GM12872 (cell line): Measurements from ENCODE around the gene ZNF2.

Experiments used
- CTCF ChIP-seq: IDR thresholded peaks from 3 replicates; pipeline ENCODE4 v1.5.1; 2011; ENCODE audit warnings: low read depth, mild to moderate bottlenecking, low read length, moderate library complexity; ENCODE audit not compliant: insufficient read depth

The ZNF2 gene

DNA sequence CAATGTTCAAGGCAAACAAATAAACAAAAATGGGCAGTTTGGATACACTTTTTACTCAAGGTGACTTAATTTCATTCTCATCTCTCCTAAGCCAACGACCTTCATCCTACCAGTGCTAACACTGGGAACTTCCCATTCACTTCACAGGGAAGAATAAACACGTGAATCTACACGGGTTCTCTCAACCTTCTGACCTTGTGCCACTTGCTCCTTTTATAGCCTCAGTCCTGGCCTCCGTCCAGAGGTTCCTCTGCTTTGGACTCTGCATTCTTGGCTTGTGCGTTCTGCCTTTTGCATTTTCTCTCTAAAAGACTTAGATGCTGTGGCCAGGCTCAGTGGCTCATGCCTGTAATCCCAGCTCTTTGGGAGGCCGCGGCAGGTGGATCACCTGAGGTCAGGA lies 13.8 kb downstream of the ZNF2 start:
- no peak for TF ChIP-seq CTCF

- no peak for TF ChIP-seq CTCF
Measured at GRCh38 chr2:95181774-95182173, 16.2 kb downstream of the ZNF2 start.

DNA sequence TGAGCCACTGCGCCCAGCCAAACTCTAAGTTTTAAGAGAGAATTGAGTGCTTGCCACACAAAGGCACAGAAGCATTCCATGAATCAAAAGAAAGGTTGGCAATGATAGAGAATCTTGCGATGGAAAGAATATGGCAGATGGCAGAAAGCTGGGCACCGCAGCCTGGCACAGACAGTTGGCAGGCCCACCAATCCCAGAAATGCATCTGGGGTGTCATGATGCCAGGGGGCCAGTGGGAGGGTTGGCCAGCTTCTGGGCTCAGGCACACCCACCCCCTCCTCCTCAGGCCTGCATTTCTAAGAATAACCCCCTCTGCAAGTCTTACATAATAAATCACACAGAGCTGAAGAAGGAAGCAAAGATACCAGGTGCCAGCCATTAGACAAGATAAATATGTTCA lies 19.6 kb downstream of the ZNF2 start:
- TF ChIP-seq CTCF: no peak

DNA sequence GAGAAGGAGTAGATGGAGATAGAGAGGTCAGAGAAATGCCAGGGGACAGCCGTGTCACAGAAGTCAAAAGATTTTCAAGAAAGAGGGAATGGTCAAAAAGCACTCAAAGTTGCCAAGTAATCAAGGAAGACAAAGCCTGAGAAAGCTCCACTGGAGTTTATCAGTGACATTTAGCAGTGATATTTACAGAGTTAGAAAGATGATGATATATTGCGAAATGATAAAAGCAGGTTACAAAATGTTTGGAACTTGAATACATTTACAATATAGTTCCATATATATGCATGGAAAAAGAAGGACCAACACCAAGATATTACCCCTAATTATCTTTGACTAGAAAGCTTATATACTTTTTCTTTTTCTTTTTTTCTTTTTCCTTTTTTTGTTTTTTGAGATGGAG lies 20.4 kb downstream of the ZNF2 start:
- TF ChIP-seq CTCF: no peak

GRCh38 chr2:95192956-95193355 lies 27.3 kb downstream of the ZNF2 start:
- peak; percentile 58 for TF ChIP-seq CTCF

DNA sequence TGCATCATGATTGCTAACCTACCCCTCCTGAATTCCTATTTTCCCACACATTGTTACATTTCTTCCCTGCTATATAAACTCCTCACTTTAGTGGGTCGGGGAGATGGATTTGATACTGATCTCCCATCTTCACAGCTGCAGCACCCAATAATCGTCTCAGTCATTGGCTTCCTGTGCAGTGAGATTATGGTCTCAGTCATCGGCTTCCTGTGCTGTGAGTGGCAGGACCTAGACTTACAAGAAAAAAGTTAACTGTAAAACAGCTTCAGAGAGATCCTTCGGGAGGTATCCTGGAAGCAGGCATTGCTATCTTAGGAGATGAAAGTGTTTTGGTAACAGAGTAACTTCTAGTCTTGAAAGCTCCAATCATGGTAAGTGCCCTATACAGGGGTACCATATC lies 38.3 kb downstream of the ZNF2 start:
- TF ChIP-seq CTCF: no peak

DNA sequence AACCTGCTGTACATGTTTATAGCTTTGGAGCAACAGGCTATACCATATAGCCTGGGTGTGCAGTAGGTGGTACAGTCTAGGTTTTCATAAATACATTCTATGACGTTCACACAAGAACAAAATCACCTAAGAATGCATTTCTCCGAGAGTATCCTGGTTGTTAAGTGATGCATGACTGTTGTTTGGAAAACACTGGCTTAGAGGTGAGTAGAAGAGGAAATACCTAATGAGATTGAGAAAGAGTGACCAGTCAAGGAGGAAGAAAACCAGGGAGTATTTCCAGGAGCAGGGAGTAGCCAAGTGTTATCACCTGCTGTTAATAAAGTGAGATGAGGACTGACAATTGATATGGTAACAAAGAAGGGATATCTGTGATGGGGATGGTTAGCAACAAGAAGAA lies 38.8 kb downstream of the ZNF2 start:
- TF ChIP-seq CTCF: no peak

GRCh38 chr2:95206096-95206495 lies 40.5 kb downstream of the ZNF2 start:
- TF ChIP-seq CTCF: no peak
